K562 (cell line): ENCODE results near the gene ST6GALNAC2. TPM values are rescaled to one million over a fixed set of nuclear protein-coding genes. Genes with fewer than 3 reads are reported as not detected.

Source experiments
- ATAC-seq: fragments of 200-7000 bp; cut with Tn5 transposase; 3 replicates; pipeline ENCODE4 v1.9.1; 2020; ENCODE audit warnings: moderate library complexity
- Bru-seq: library from RNA; stranded (reverse); fragments of 400-500 nt; gene quantifications from one replicate; lab custom pipeline; 2021; lab: Mats Ljungman, UMichigan
- BruChase-seq, 2 experiments: library from RNA; stranded (reverse); fragments of 400-500 nt; gene quantifications; one replicate each; lab custom pipeline; 2021; lab: Mats Ljungman, UMichigan
- BruUV-seq: library from RNA; stranded (reverse); fragments of 400-500 nt; replicated peaks from 2 replicates; lab custom pipeline; 2021; lab: Mats Ljungman, UMichigan
- CTCF ChIA-PET: fragments of 300-600 bp; formaldehyde crosslinking; extraction: SDS; loops from one replicate; lab custom pipeline; 2021; ENCODE audit warnings: low intra/inter-chr PET ratio; lab: Yijun Ruan, JAX
- POLR2A ChIA-PET: fragments of 300-600, 350-650 bp; sonication (Branson Sonifier 250); formaldehyde crosslinking; extraction: SDS; loops from one replicate; lab custom pipeline; 2021; ENCODE audit warnings: antibody characterized with exemption, inconsistent platforms; lab: Yijun Ruan, JAX
- DNase-seq, 4 experiments: peaks; one replicate each; pipeline versions ENCODE4 v3.0.0 to v3.0.0-alpha.2; 2011 to 2018; ENCODE audit warnings: low spot score in 3 of 4, mixed read lengths in 3 of 4; ENCODE audit errors: extremely low read depth in 1 of 4
- FAIRE-seq: peaks from 2 replicates; lab custom pipeline; 2011; peaks lifted over from hg19 to GRCh38; lab: Jason Lieb, UNC
- H2AFZ ChIP-seq: 2 replicates; pipeline ENCODE4 v1.6.0; 2011; ENCODE audit warnings: low read depth, low read length, control low read depth, inconsistent platforms
- H3K27ac ChIP-seq: fragments of 200-600 bp; 3 replicates; pipeline ENCODE4 v1.8.0; 2011; ENCODE audit warnings: low read depth, mild to moderate bottlenecking, control low read depth, inconsistent platforms, low read length, moderate library complexity, mixed read lengths; ENCODE audit errors: extremely low read depth
- H3K27me3 ChIP-seq, 2 experiments: fragments of 300-600 bp in 1 of 2; 2 replicates in 1 of 2; 3 replicates in 1 of 2; pipeline versions ENCODE4 v1.6.0 to v1.8.0; 2011; ENCODE audit warnings: inconsistent platforms in 2 of 2, low read length in 2 of 2, mild to moderate bottlenecking in 1 of 2, mixed read lengths in 1 of 2, moderate library complexity in 1 of 2; ENCODE audit not compliant: control insufficient read depth in 2 of 2, insufficient read depth in 2 of 2
- H3K36me3 ChIP-seq: fragments of 300-600 bp; 3 replicates; pipeline ENCODE4 v1.8.0; 2011; ENCODE audit warnings: mild to moderate bottlenecking, low read length, inconsistent platforms; ENCODE audit not compliant: control insufficient read depth, insufficient read depth
- H3K4me1 ChIP-seq, 2 experiments: fragments of 200-600 bp in 1 of 2; replicated peaks in 1 of 2; 2 replicates in 1 of 2; 3 replicates in 1 of 2; pipeline versions ENCODE4 v1.5.1 to v1.8.0; 2011; ENCODE audit warnings: inconsistent platforms in 2 of 2, low read length in 2 of 2, mild to moderate bottlenecking in 1 of 2, mixed read lengths in 1 of 2, moderate library complexity in 1 of 2; ENCODE audit not compliant: control insufficient read depth in 2 of 2, insufficient read depth in 2 of 2
- H3K4me2 ChIP-seq: 2 replicates; pipeline ENCODE4 v1.6.1; 2011; ENCODE audit warnings: low read length, control low read depth, inconsistent platforms, mixed read lengths; ENCODE audit not compliant: insufficient read depth
- H3K4me3 ChIP-seq: fragments of 200-600 bp; sonication (generic), shearing (Covaris generic); 2 replicates; pipeline ENCODE4 v1.5.1; 2016; ENCODE audit warnings: control low read depth, inconsistent platforms
- H3K79me2 ChIP-seq: fragments of 200-600 bp; 3 replicates; pipeline ENCODE4 v1.8.0; 2011; ENCODE audit warnings: low read length, inconsistent platforms; ENCODE audit not compliant: control insufficient read depth, insufficient read depth
- H3K9ac ChIP-seq, 2 experiments: 2 replicates each; pipeline versions ENCODE4 v1.6.0 to v1.6.1; 2011; ENCODE audit warnings: low read depth in 2 of 2, low read length in 2 of 2, control low read depth in 1 of 2, inconsistent platforms in 1 of 2, mild to moderate bottlenecking in 1 of 2, mixed read lengths in 1 of 2; ENCODE audit not compliant: insufficient read depth in 1 of 2
- H3K9me1 ChIP-seq: one replicate; pipeline ENCODE4 v1.6.0; 2011; ENCODE audit warnings: inconsistent platforms, mild to moderate bottlenecking, low read length, moderate library complexity; ENCODE audit not compliant: control insufficient read depth, insufficient read depth
- H3K9me3 ChIP-seq: replicated peaks from 2 replicates; pipeline ENCODE4 v1.5.1; 2011; ENCODE audit warnings: low read depth, low read length, inconsistent platforms; ENCODE audit not compliant: control insufficient read depth, insufficient read depth
- H4K20me1 ChIP-seq: replicated peaks from 2 replicates; pipeline ENCODE4 v1.6.1; 2011; ENCODE audit warnings: low read length, inconsistent platforms, mixed read lengths; ENCODE audit not compliant: control insufficient read depth, insufficient read depth
- KAT7 ChIP-seq: sonication (generic); formaldehyde crosslinking; IDR thresholded peaks from 2 replicates; pipeline ENCODE4 v1.8.0; 2022; ENCODE audit warnings: missing genetic modification reagents, mild to moderate bottlenecking, borderline replicate concordance
- MLLT1 ChIP-seq, 2 experiments: fragments of 450-650 bp; IDR thresholded peaks; 2 replicates each; pipeline ENCODE4 v1.6.1; 2016
- NR0B1 ChIP-seq: fragments of 450-650 bp; IDR thresholded peaks from one replicate; pipeline ENCODE4 v1.6.1; 2018; ENCODE audit warnings: mild to moderate bottlenecking, moderate library complexity; ENCODE audit not compliant: partially characterized antibody
- SMARCA4 ChIP-seq: fragments of 450-650 bp; IDR thresholded peaks from 2 replicates; pipeline ENCODE4 v1.6.1; 2016
- ZBTB33 ChIP-seq: sonication (generic); formaldehyde crosslinking; IDR thresholded peaks from 2 replicates; pipeline ENCODE4 v1.8.1; 2023; ENCODE audit warnings: mild to moderate bottlenecking, missing genetic modification reagents
- WGBS: fragments of 100-300 bp; shearing (Covaris generic); methylation state at CpG from one replicate; pipeline ENCODE4 v1.1.6; 2016; ENCODE audit warnings: low coverage, mixed read lengths; ENCODE audit not compliant: insufficient coverage; ENCODE audit errors: missing lambda C conversion rate; 5-methylcytosine and 5-hydroxymethylcytosine counted together
- in situ Hi-C: fragments of 300-500 bp; cut with MboI; formaldehyde crosslinking; loops from 4 replicates; pipeline ENCODE4 v1.15.0; 2018; ENCODE audit warnings: inconsistent platforms, mixed read lengths
- intact Hi-C: fragments of 100-400 bp; cut with micrococcal nuclease; formaldehyde crosslinking; loops from 2 replicates; pipeline ENCODE4 v1.14.2; 2022
- long read RNA-seq, 3 experiments: library from polyadenylated mRNA in 2 of 3; library from RNA in 1 of 3; unstranded in 2 of 3; stranded (forward) in 1 of 3; transcript quantifications; one replicate each; pipeline ENCODE4 v2.0.0, GENCODE V29; 2019 to 2022
- polyA minus RNA-seq, 3 experiments: library from RNA; depleted of rRNA, polyadenylated mRNA; stranded (reverse); fragments of >200 nt; gene quantifications; 2 replicates each; pipeline ENCODE4 v1.2.3, GENCODE V29; 2011
- polyA plus RNA-seq, 8 experiments: library from polyadenylated mRNA; depleted of rRNA in 4 of 8; stranded (reverse) in 5 of 8; unstranded in 3 of 8; fragments of >200 nt; fragmentation: Nextera tagmentation in 2 of 8; fragmentation: Illumina TruSeq in 1 of 8; extraction: Ambion mirVana in 2 of 8; extraction: Trizol in 1 of 8; gene quantifications; 2 replicates each; pipeline versions ENCODE4 v1.2.1 to v1.2.3, GENCODE V29; 2011 to 2014; ENCODE audit warnings: inconsistent platforms in 1 of 8, missing spikeins in 1 of 8
- total RNA-seq, 7 experiments: library from RNA; depleted of rRNA in 6 of 7; stranded (reverse); fragments of >200 nt in 6 of 7; fragmentation: Illumina TruSeq in 2 of 7; extraction: Trizol in 2 of 7; gene quantifications; 2 replicates each; pipeline versions ENCODE4 v1.2.1 to v1.2.3, GENCODE V29; 2011 to 2021; ENCODE audit warnings: low replicate concordance in 1 of 7
- TF ChIP-seq, protein P1 (sequence below): fragments of 450-650 bp; IDR thresholded peaks from 2 replicates; pipeline ENCODE4 v1.6.1; 2016; ENCODE audit warnings: low read depth, mild to moderate bottlenecking, moderate library complexity

ST6GALNAC2 gene
- total RNA-seq (2011; cell fraction: chromatin; rRNA removed; ENCODE audit: low replicate concordance): not detected in 2 replicates
- not detected in 2 replicates for total RNA-seq (2011; cell fraction: nucleolus; rRNA removed)
- total RNA-seq (2011; cell fraction: nucleoplasm; rRNA removed): not detected in 2 replicates
- total RNA-seq (2014; rRNA removed) (not detected in 2 replicates), total RNA-seq (2014; rRNA removed; fragmentation: Illumina TruSeq; extraction: Trizol) (not detected in 2 replicates), total RNA-seq (2015; rRNA removed; fragmentation: Illumina TruSeq; extraction: Trizol) (not detected in 2 replicates), total RNA-seq (2021) (not detected in 2 replicates), polyA plus RNA-seq (2011; rRNA removed) (not detected in 2 replicates), polyA plus RNA-seq (2014; fragmentation: Illumina TruSeq; extraction: Trizol) (0.18 TPM in 1 of 2 replicates, not detected in the other), polyA plus RNA-seq (2014; fragmentation: Nextera tagmentation; extraction: Ambion mirVana) (not detected), polyA plus RNA-seq (2014; rRNA removed) (not detected in 2 replicates), polyA minus RNA-seq (2011; rRNA and poly(A)+ RNA removed) (not detected in 2 replicates), Bru-seq, nascent RNA (percentile 21 among the genes with signal in this experiment), BruChase-seq, experiment 1, labeled RNA remaining after a 2-hour chase (percentile 3 among the genes with signal in this experiment), BruChase-seq, experiment 2, labeled RNA remaining after a 6-hour chase (percentile 13 among the genes with signal in this experiment)
- not detected in 2 replicates for polyA plus RNA-seq (2011; cell fraction: cytosol; rRNA removed)
- polyA plus RNA-seq (2011; cell fraction: nucleus; rRNA removed): not detected in 2 replicates
- not detected in 2 replicates for polyA plus RNA-seq (2012)
- not detected in 2 replicates for polyA minus RNA-seq (2011; cell fraction: cytosol; rRNA and poly(A)+ RNA removed)
- not detected in 2 replicates for polyA minus RNA-seq (2011; cell fraction: nucleus; rRNA and poly(A)+ RNA removed)
- long read RNA-seq, experiment 1: 0 reads
- long read RNA-seq, experiment 2: 0 reads
- long read RNA-seq, experiment 3: 0 reads

GRCh38 chr17:76585649-76586593 is at the start of gene ST6GALNAC2:
TSS of gene ST6GALNAC2 (minus strand) at chr17:76585860. CDS start at chr17:76585808, 52 bp downstream.
- Histone ChIP-seq H3K4me1 (peaks cover 0 to 28% of the 10 kb centered on the region in 2 experiments; a peak in 3 of 5 replicates), H3K9me1 (no peaks in the 10 kb centered on the region), H3K36me3 (no peaks in the 10 kb centered on the region), H2AFZ (peak within 1 kb of the TSS; percentile 40; the same call in 1 of the 2 replicates), H3K27ac (no peak within 1 kb of the TSS), H3K27me3 (peaks cover 0 to 6% of the 10 kb centered on the region in 2 experiments; a peak in 2 of 5 replicates), H3K9ac (peak within 1 kb of the TSS in 1 of 2 experiments; percentile 68; a peak in 3 of 4 replicates), H3K4me2 (peak within 1 kb of the TSS; percentile 37), H3K4me3 (peak within 1 kb of the TSS; percentile 13; the same call in 1 of the 2 replicates), H3K9me3 (no peaks in the 10 kb centered on the region), H3K79me2 (no peaks in the 10 kb centered on the region), H4K20me1 (no peaks in the 10 kb centered on the region)
- ChIA-PET CTCF (no interaction called here), POLR2A (interaction anchor here (0.6 kb wide), 2 partner anchors 8 to 19 kb away, joined by 3 to 5 read pairs; no protein-coding TSS in a partner anchor)
- intact Hi-C loops (no loop called here), in situ Hi-C loops (no loop called here)
- peak; percentile 58 for ATAC-seq
- BruUV-seq: no TSS peak
- WGBS: 52% methylated on average over 20 of the region's 84 CpGs
- TF ChIP-seq SMARCA4 (no peak), KAT7 (CRISPR knock-in tag) (no peak), NR0B1 (no peak), MLLT1 (IDR thresholded peaks at IDR 0.05) (no peak), ZBTB33 (peak; percentile 86)
- TF ChIP-seq, protein P1, sequence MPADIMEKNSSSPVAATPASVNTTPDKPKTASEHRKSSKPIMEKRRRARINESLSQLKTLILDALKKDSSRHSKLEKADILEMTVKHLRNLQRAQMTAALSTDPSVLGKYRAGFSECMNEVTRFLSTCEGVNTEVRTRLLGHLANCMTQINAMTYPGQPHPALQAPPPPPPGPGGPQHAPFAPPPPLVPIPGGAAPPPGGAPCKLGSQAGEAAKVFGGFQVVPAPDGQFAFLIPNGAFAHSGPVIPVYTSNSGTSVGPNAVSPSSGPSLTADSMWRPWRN: no peak
- FAIRE-seq: no peak
- peak in 2 of 4 experiments; percentile 34 to 44 for DNase-seq
